Jurkat, Clone E6-1 (cell line): ENCODE results near the gene RDH14.

Experiments
- DNase-seq: peaks from one replicate; pipeline ENCODE4 v3.0.0-alpha.2; 2011; ENCODE audit warnings: low read depth, low spot score
- H3K4me3 ChIP-seq: 2 replicates; pipeline ENCODE4 v1.5.1; 2011; ENCODE audit warnings: mild to moderate bottlenecking, low read length, control low read depth, moderate library complexity

The RDH14 gene

DNA sequence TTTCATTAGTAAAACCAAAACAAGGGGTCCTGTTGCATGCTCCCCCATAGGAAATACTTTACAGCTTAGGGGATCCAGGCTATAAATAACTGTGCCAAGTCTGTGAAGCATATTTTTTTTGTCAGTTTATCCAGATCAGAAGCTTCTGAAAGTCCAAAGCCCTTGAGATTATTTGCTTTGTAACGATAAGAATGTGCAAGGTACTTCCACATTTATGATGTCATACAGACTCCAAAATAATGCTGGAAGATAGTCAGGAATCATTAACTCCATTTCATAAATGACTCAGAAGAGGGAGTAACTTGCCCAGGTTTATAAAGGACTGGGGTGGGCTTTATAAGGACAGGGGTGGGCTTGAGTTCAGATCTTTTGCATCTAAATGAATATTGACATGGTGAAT, 29.3 kb downstream of the RDH14 start:
- DNase-seq: no peak
- H3K4me3 ChIP-seq: no peak overlapping the region

DNA sequence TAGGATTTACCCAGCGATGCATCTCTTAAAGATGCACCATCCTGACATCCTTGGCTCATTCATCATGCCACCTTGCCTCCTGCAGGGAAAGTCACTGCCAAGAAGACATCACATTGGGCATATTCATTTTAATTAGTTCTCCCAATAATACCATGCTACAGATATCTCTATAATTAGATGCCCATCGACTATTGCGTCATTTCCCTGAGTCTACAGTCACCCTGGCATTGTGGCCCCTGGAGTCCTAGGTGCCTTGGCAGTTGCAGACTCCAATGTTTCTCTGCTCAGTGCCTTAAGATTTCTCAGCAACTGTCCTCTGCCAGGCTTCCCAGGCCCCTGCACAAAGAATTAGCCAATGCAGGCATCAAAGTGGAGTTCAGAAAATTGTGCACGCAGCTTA, 32.6 kb downstream of the RDH14 start:
- H3K4me3 ChIP-seq: no peak overlapping the region
- DNase-seq: no peak

DNA sequence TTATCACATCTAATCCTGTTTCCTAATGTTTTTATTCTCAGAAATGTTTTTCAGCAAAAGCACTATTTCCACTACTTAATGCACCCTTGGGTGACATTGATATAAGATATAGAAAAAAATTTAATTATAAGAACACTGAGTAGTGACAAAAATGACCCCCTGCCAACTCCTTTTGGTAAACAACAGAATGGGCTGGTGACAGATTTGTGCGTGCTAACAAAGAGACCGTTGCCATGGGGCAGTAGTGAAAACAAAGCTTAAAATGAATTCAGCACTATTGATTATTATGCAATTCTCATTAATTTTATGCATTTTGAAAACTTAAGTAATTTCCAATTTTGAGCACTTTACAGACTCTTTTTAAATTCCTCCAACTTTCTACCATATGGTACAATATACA, 33.1 kb downstream of the RDH14 start:
- H3K4me3 ChIP-seq: no peak overlapping the region
- DNase-seq: no peak

DNA sequence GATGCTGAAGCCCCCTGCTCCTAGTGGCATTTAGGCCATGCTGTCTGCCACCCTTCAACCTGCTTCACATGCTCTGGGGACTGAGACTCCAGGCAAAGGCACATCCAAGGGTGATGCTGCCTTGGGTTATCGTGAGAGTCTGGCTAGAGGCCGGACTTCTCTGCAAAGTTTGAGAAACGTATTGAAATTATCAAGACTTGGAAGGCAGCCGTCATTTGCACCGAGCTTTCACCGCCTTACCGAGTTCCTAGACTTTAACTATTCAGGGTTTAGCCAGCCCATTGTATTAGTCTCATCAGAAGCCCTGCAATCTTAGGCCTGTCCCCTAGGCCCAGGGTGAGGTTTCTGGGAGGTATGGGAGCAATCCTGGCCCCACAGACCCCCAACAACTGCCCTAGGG, 34.0 kb downstream of the RDH14 start:
- no peak overlapping the region for H3K4me3 ChIP-seq
- no peak for DNase-seq

DNA sequence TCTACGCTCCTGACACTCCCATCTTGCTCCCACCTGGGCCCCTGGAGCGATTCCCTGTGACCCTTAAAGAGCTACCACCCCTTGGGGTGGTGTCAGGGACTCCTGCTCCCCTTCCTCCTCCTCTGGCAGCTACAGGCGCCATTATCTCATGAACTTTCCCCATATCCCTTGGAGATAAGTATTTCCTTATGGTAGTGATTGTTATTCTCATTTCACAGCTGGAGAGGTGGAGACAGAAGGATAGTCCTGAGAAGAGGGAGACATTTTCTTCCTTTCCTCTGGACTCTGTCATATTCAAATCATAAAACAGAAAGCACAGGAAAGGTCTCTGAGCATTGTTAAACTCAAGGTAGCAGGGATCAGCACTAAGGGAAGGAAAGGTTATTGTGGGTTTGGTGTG, 34.6 kb downstream of the RDH14 start:
- no peak overlapping the region for H3K4me3 ChIP-seq
- no peak for DNase-seq

GRCh38 chr2:18525236-18525635, 35.2 kb downstream of the RDH14 start:
- no peak for DNase-seq
- no peak overlapping the region for H3K4me3 ChIP-seq

DNA sequence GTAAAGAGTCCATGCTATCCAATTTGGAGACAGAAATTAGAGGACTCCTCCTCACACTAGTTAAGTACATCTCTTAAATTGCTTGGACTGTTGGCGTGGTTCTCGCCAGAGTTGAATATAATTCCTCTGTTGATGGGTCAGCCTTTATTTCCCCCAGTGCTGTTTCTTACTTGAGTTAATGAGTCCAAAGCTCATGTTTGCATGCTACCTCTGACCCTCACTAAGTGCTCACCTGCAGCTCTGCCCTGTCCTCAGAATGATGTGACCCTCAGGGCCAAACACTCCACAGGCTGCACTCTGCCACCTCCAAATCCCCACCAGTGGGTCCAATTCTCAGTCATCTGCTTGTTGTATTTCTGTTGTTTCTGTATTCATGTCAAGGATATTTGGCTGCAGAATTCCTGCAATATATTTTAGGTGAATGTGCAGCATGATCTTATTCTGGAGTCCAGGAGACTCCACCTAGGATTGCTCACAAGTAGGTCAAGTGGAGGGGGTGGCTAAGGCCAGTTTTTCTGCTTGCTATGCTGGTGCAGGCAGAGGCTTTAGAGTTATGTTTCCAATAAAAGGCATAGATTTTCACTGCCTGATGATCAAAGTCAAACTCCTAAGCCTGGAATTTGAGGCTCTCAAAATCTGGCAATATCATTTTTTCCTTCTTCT, 37.8 kb downstream of the RDH14 start:
- no peak overlapping the region for H3K4me3 ChIP-seq
- no peak for DNase-seq

- peak; percentile 31 for DNase-seq
- no peak overlapping the region for H3K4me3 ChIP-seq
These were observed 39.7 kb downstream of the RDH14 start for GRCh38 chr2:18520451-18521425.

DNA sequence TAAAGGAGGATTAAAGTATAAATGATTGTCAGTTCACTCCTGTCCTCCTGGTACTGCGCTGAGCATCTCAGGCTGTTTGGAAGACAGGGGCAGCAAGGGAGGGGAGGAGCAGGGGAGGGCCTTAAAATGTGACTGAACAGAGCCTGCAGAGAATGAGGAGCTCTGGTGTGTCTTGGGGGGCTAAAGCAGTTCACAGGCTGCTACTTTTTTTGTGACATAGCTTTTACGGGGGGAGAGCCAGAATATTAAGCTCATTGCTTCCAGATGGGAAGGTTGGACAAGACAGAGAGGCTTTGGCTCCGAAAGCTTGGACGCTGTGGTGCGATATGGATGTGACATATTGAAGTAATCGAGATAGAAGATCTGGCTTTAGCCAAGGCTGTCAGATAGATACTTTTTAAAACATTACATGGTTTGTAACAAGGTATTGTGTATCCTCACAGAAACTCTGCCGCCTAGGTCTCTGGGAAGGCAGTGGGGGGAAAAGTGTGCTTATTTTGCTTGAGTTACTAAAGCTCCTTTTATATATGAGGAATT, 40.5 kb downstream of the RDH14 start:
- no peak for DNase-seq
- no peak overlapping the region for H3K4me3 ChIP-seq

DNA sequence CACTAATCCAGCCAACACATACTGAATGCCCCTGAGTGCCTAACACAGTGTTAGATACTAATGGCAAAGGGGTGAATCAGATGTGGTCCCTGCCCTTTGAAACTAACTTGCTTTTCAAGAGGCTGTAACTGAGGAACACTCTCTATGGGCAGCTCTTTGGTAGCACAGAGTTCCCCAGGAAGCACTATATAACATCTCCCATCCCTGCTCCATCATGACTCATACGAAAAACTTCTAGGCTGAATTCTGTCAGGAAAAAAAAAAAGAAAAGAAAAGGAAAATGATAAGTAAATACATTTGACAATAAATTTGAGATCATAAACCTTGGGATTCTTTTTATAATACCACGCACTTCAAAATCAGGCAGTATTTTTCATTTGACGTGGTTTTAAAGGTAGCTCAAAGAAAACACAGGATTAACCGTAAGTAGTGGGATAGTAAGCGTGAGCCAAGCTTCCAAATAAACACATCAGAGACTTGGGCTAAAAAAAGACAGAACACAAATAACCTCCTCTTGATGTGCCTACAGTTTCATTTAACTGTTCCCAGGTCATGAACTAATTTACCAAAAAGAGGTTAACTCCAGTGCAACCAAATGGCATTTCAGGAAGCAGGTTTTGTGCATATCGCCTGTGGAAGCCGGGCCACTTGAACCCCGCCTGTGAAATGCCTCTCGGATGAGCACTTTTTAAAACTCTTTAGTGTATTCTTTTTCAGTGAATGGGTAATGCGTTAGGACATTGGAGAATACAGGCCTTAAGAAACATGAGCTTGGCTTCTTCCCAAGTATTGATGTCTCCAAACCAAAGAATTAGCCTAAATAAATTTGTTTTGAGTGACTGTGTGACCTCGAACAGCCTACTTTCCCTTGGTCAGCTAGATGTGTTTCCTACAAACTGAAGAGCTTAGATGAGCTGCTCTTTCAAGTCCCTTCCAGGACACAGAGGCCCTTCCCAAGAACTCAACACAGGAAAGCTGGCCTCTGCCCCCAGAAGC, 42.0 kb downstream of the RDH14 start:
- DNase-seq: no peak
- H3K4me3 ChIP-seq: no peak overlapping the region

- DNase-seq: no peak
- H3K4me3 ChIP-seq: no peak overlapping the region
These were observed 43.1 kb downstream of the RDH14 start for GRCh38 chr2:18517386-18517785.

GRCh38 chr2:18516112-18516511, 44.3 kb downstream of the RDH14 start:
- no peak overlapping the region for H3K4me3 ChIP-seq
- DNase-seq: no peak

GRCh38 chr2:18514526-18515461, 45.7 kb downstream of the RDH14 start:
- no peak overlapping the region for H3K4me3 ChIP-seq
- no peak for DNase-seq

GRCh38 chr2:18510775-18511174, 49.7 kb downstream of the RDH14 start:
- DNase-seq: no peak
- no peak overlapping the region for H3K4me3 ChIP-seq

DNA sequence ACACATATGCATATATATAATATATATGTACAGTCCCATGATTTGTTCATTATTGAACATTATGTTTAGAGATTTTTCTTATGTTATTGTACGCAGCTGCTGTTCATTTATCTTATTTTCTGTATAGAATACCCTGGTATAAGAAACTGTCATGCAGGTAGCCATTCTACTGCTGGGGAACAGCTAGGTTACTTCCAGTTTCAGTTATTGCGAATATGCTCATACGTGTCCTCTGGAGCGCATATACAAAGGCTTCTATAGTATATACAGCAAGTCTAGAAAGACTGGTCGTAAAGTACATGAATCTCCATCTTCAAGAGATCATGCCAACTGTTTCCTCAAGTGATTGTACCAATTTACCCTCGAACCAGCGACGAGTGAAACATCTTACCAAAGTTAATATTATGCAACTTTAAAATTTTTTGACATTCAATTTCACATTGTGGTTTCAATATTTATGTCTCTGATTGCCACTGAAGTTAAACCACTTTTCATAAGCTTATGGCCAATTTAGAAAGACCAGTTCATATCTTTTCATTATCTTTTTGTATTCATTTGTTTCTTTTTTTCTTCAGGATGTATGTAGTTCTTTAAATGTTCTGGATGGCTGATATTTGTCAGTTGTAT, 53.5 kb downstream of the RDH14 start:
- no peak for DNase-seq
- H3K4me3 ChIP-seq: no peak overlapping the region

GRCh38 chr2:18505703-18506341, 54.6 kb downstream of the RDH14 start:
- no peak overlapping the region for H3K4me3 ChIP-seq
- no peak for DNase-seq
